ENCODE results near the gene CGB1. TPM values are rescaled to one million over a fixed set of nuclear protein-coding genes. Genes with fewer than 3 reads are reported as not detected.

CGB1 gene
- total and polyA plus RNA-seq, 2 donors (not counting 3 experiments of a cell fraction or from before 2014, with no cell fraction given): not detected

GRCh38 chr19:49017041-49017665 is 19.5 kb downstream of the CGB1 start, which contains the start of gene LHB:
TSS of gene LHB (minus strand) at chr19:49017091. CDS start at chr19:49017081, 10 bp downstream.
- H3K36me3 ChIP-seq (ENCODE audit: control insufficient read depth in 2 of 2, extremely low read depth in 1 of 2, insufficient read depth in 2 of 2, low read length in 2 of 2): peaks cover 0 to 17% of the 10 kb centered on the region in 2 experiments
- TF ChIP-seq MYC (IDR thresholded peaks at IDR 0.05; ENCODE audit: low read depth, low read length): no peak
- H3K9me3 ChIP-seq (replicated peaks; ENCODE audit: control insufficient read depth, insufficient read depth, low read length): no peaks in the 10 kb centered on the region
- peaks cover 0 to 5% of the 10 kb centered on the region in 2 experiments for H3K27me3 ChIP-seq (ENCODE audit: control insufficient read depth in 2 of 2, insufficient read depth in 2 of 2, low read length in 2 of 2)
- H3K4me3 ChIP-seq (replicated peaks in 1 of 3; ENCODE audit: insufficient read depth in 1 of 3, low read depth in 1 of 3, low read length in 3 of 3): peak within 1 kb of the TSS; percentile 25 to 40 (median 26)
- intact Hi-C loops (cut with micrococcal nuclease): no loop called here
- peaks cover 10% of the 10 kb centered on the region for H3K4me1 ChIP-seq (ENCODE audit: control insufficient read depth, extremely low read depth, insufficient read depth, low read length)
- ChIA-PET CTCF (interaction anchor here (0.7 to 5.4 kb wide), 7 partner anchors 8 to 38 kb away, joined by 3 to 37 read pairs (median 6); partner anchors contain the start of genes GYS1 and RUVBL2), POLR2A (no interaction called here)
- dilution Hi-C loops (cut with MboI; ENCODE audit: extremely low pct_ligation_motif_present, low sequenced_read_pairs): no loop called here
- BruUV-seq (replicated peaks): no TSS peak
- no peaks in the 10 kb centered on the region for H3K9me1 ChIP-seq (replicated peaks; ENCODE audit: control insufficient read depth, extremely low read depth, insufficient read depth, low read length)
- H3K79me2 ChIP-seq (ENCODE audit: control insufficient read depth, insufficient read depth, low read length): no peaks in the 10 kb centered on the region
- no peak for DNase-seq (ENCODE audit: low read depth, low spot score)
- H4K20me1 ChIP-seq (replicated peaks; ENCODE audit: control insufficient read depth, extremely low read depth, insufficient read depth, low read length): no peaks in the 10 kb centered on the region
- no peak within 1 kb of the TSS for H3K27ac ChIP-seq (ENCODE audit: insufficient read depth, low read depth, low read length)
- H3K9ac ChIP-seq (replicated peaks; ENCODE audit: extremely low read depth, insufficient read depth, low read length): no peak within 1 kb of the TSS
- FAIRE-seq: no peak
- H3K4me2 ChIP-seq (ENCODE audit: insufficient read depth, low read length): peak within 1 kb of the TSS; percentile 52
- H2AFZ ChIP-seq (ENCODE audit: low read depth, low read length): peak within 1 kb of the TSS; percentile 1

- CTCF ChIA-PET: interaction anchor here (0.8 to 5.4 kb wide), 2 partner anchors 16 to 183 kb away, joined by 5 to 37 read pairs; no protein-coding TSS in a partner anchor
Measured at GRCh38 chr19:49016067-49016839, 20.4 kb downstream of the CGB1 start.

More at GRCh38 chr19:49016067-49016839, 20.4 kb downstream of the CGB1 start:
- dilution Hi-C loops (cut with MboI; ENCODE audit: extremely low pct_ligation_motif_present, low sequenced_read_pairs): no loop called here
- Histone ChIP-seq H2AFZ (ENCODE audit: low read depth, low read length) (no peak overlapping the region), H3K36me3 (ENCODE audit: control insufficient read depth in 2 of 2, extremely low read depth in 1 of 2, insufficient read depth in 2 of 2, low read length in 2 of 2) (peaks cover 0 to 25% of the 10 kb centered on the region in 2 experiments), H3K9me1 (replicated peaks; ENCODE audit: control insufficient read depth, extremely low read depth, insufficient read depth, low read length) (no peaks in the 10 kb centered on the region), H3K79me2 (ENCODE audit: control insufficient read depth, insufficient read depth, low read length) (no peaks in the 10 kb centered on the region), H4K20me1 (replicated peaks; ENCODE audit: control insufficient read depth, extremely low read depth, insufficient read depth, low read length) (no peaks in the 10 kb centered on the region), H3K9me3 (replicated peaks; ENCODE audit: control insufficient read depth, insufficient read depth, low read length) (no peaks in the 10 kb centered on the region), H3K9ac (replicated peaks; ENCODE audit: extremely low read depth, insufficient read depth, low read length) (no peak overlapping the region), H3K4me3 (replicated peaks in 1 of 3; ENCODE audit: insufficient read depth in 1 of 3, low read depth in 1 of 3, low read length in 3 of 3) (no peak overlapping the region), H3K27me3 (ENCODE audit: control insufficient read depth in 2 of 2, insufficient read depth in 2 of 2, low read length in 2 of 2) (peaks cover 0 to 5% of the 10 kb centered on the region in 2 experiments), H3K4me2 (ENCODE audit: insufficient read depth, low read length) (no peak overlapping the region), H3K4me1 (ENCODE audit: control insufficient read depth, extremely low read depth, insufficient read depth, low read length) (peaks cover 10% of the 10 kb centered on the region), H3K27ac (ENCODE audit: insufficient read depth, low read depth, low read length) (no peak overlapping the region)
- no peak for TF ChIP-seq MYC (IDR thresholded peaks at IDR 0.05; ENCODE audit: low read depth, low read length)
- TF ChIP-seq GATA2 (IDR thresholded peaks at IDR 0.05; ENCODE audit: insufficient read depth, insufficient read length, low read depth, low read length): no peak
- TF ChIP-seq MAX (IDR thresholded peaks at IDR 0.05; ENCODE audit: insufficient read depth, insufficient read length): no peak
- POLR2A ChIA-PET: no interaction called here
- intact Hi-C loops (cut with micrococcal nuclease): no loop called here
- no peak for FAIRE-seq
- no peak for DNase-seq (ENCODE audit: low read depth, low spot score)
- no TSS peak for BruUV-seq (replicated peaks)

Data from endothelial cell of umbilical vein (primary cell).